ENCODE measurements around the gene SCTR.

- no peak for TF ChIP-seq CTCF (IDR thresholded peaks at IDR 0.05)
- no peak for TF ChIP-seq EZH2 (IDR thresholded peaks at IDR 0.05)
Measured at GRCh38 chr2:119464981-119465380, 59.3 kb downstream of the SCTR start.
